ENCODE results near the gene UBE2D4. TPM values are rescaled to one million over a fixed set of nuclear protein-coding genes. Genes with fewer than 3 reads are reported as not detected.

UBE2D4 gene
- total RNA-seq, 2 donors from 2014 or later: 3.0 to 8.3 TPM

Other genes with a start within 250 kb of the UBE2D4 start
- 10 to 100 TPM; 36.1 to 46.2 TPM for gene COA1, start 196.9 kb upstream of the UBE2D4 start, total RNA-seq
- 10 to 100 TPM; 17.8 to 21.8 TPM for gene BLVRA, start 167.8 kb upstream of the UBE2D4 start, total RNA-seq
- 100 to 1,000 TPM in 1 of 2 donors, 10 to 100 TPM in 1; 68.0 to 113 TPM for gene MRPS24, start 56.9 kb upstream of the UBE2D4 start, total RNA-seq
- gene URGCP, start 19.8 kb upstream of the UBE2D4 start, total RNA-seq: 10 to 100 TPM; 19.0 to 27.5 TPM
- not detected for gene SPDYE1, start 71.5 kb downstream of the UBE2D4 start, total RNA-seq
- gene DBNL, start 118.3 kb downstream of the UBE2D4 start, total RNA-seq: 100 to 1,000 TPM in 1 of 2 donors, 10 to 100 TPM in 1; 93.8 to 137 TPM
- gene PGAM2, start 139.1 kb downstream of the UBE2D4 start, total RNA-seq: 1 to 10 TPM in 1 of 2 donors, not detected in 1; 2.4 TPM
- gene POLM, start 156.1 kb downstream of the UBE2D4 start, total RNA-seq: 10 to 100 TPM; 27.8 to 33.9 TPM
- 1 to 10 TPM; 1.2 to 5.3 TPM for gene AEBP1, start 177.9 kb downstream of the UBE2D4 start, total RNA-seq
- 100 to 1,000 TPM; 114 to 181 TPM for gene POLD2, start 197.1 kb downstream of the UBE2D4 start, total RNA-seq
- gene MYL7, start 214.9 kb downstream of the UBE2D4 start, total RNA-seq: not detected